CD14-positive monocyte (primary cell): ENCODE results near the gene TMA7B. TPM values are rescaled to one million over a fixed set of nuclear protein-coding genes. Genes with fewer than 3 reads are reported as not detected.

Experiments
- DNase-seq, 3 donors: peaks; one replicate each; pipeline ENCODE4 v3.0.0-alpha.2; 2011 to 2022
- H2AFZ ChIP-seq: 2 replicates; pipeline ENCODE4 v1.6.0; 2012; ENCODE audit warnings: mild to moderate bottlenecking, low read depth, low read length, inconsistent platforms; ENCODE audit not compliant: insufficient read depth, poor library complexity, severe bottlenecking
- H3K27ac ChIP-seq, 2 donors: 1 replicate in 1 of 2; 2 replicates in 1 of 2; pipeline ENCODE4 v1.5.1; 2012 to 2013; ENCODE audit warnings: low read length in 2 of 2, control low read depth in 1 of 2, inconsistent platforms in 1 of 2, low read depth in 1 of 2, mild to moderate bottlenecking in 1 of 2
- H3K27me3 ChIP-seq, 2 donors: one replicate each; pipeline versions ENCODE4 v1.6.0 to v1.6.1; 2011 to 2013; ENCODE audit warnings: low read length in 2 of 2; ENCODE audit not compliant: control insufficient read depth in 2 of 2, insufficient read depth in 2 of 2
- H3K36me3 ChIP-seq, 2 donors: replicated peaks in 1 of 2; 1 replicate in 1 of 2; 2 replicates in 1 of 2; pipeline versions ENCODE4 v1.5.1 to v1.6.1; 2012 to 2013; ENCODE audit warnings: low read length in 2 of 2, control low read depth in 1 of 2, inconsistent platforms in 1 of 2, mild to moderate bottlenecking in 1 of 2; ENCODE audit not compliant: insufficient read depth in 2 of 2, control insufficient read depth in 1 of 2
- H3K4me1 ChIP-seq, 2 donors: 1 replicate in 1 of 2; 2 replicates in 1 of 2; pipeline versions ENCODE4 v1.5.1 to v1.6.1; 2012 to 2013; ENCODE audit warnings: low read length in 2 of 2, control low read depth in 1 of 2, inconsistent platforms in 1 of 2, mild to moderate bottlenecking in 1 of 2, moderate library complexity in 1 of 2; ENCODE audit not compliant: insufficient read depth in 2 of 2, control insufficient read depth in 1 of 2
- H3K4me2 ChIP-seq: replicated peaks from 2 replicates; pipeline ENCODE3; 2012; ENCODE audit warnings: low read length, moderate library complexity, mild to moderate bottlenecking; ENCODE audit not compliant: poor library complexity, severe bottlenecking; ENCODE audit errors: extremely low read depth
- H3K4me3 ChIP-seq, 3 experiments: fragments of 200-600 bp in 1 of 3; sonication (generic) in 1 of 3; replicated peaks in 1 of 3; 1 replicate in 2 of 3; 2 replicates in 1 of 3; pipeline ENCODE4 v1.5.1; 2011 to 2013; ENCODE audit warnings: low read length in 3 of 3, mild to moderate bottlenecking in 3 of 3, control low read depth in 2 of 3, low read depth in 2 of 3, inconsistent platforms in 1 of 3, moderate library complexity in 1 of 3
- H3K79me2 ChIP-seq: 2 replicates; pipeline ENCODE4 v1.6.0; 2012; ENCODE audit warnings: mild to moderate bottlenecking, control low read depth, inconsistent platforms, low read length, moderate library complexity; ENCODE audit not compliant: insufficient read depth
- H3K9ac ChIP-seq: 2 replicates; pipeline ENCODE4 v1.6.0; 2017; ENCODE audit warnings: low read length, mild to moderate bottlenecking; ENCODE audit not compliant: insufficient read depth, poor library complexity, severe bottlenecking
- H3K9me3 ChIP-seq, 2 donors: replicated peaks in 1 of 2; 1 replicate in 1 of 2; 2 replicates in 1 of 2; pipeline versions ENCODE4 v1.5.1 to v1.6.1; 2012 to 2013; ENCODE audit warnings: low read length in 2 of 2, control low read depth in 1 of 2; ENCODE audit not compliant: control insufficient read depth in 1 of 2, insufficient read depth in 1 of 2
- H4K20me1 ChIP-seq: 2 replicates; pipeline ENCODE4 v1.6.0; 2012; ENCODE audit warnings: mild to moderate bottlenecking, low read length, control low read depth, moderate library complexity; ENCODE audit not compliant: insufficient read depth
- H3K27ac Mint-ChIP-seq, 7 donors: one replicate each; pipeline ENCODE4 v1.8.0; 2020; ENCODE audit warnings: mild to moderate bottlenecking in 7 of 7, mixed read lengths in 7 of 7, moderate library complexity in 6 of 7, inconsistent platforms in 2 of 7
- H3K27me3 Mint-ChIP-seq, 3 donors: one replicate each; pipeline ENCODE4 v1.8.0; 2021 to 2022; ENCODE audit warnings: low read depth in 3 of 3, mild to moderate bottlenecking in 3 of 3, mixed read lengths in 3 of 3, moderate library complexity in 3 of 3, inconsistent platforms in 1 of 3
- H3K36me3 Mint-ChIP-seq, 2 donors: one replicate each; pipeline ENCODE4 v1.8.0; 2020; ENCODE audit warnings: mixed read lengths in 2 of 2, inconsistent platforms in 1 of 2, mild to moderate bottlenecking in 1 of 2
- H3K4me1 Mint-ChIP-seq: one replicate; pipeline ENCODE4 v1.8.0; 2020; ENCODE audit warnings: mild to moderate bottlenecking, mixed read lengths
- H3K4me3 Mint-ChIP-seq, 2 donors: one replicate each; pipeline ENCODE4 v1.8.0; 2020; ENCODE audit warnings: mild to moderate bottlenecking in 2 of 2, mixed read lengths in 2 of 2, moderate library complexity in 1 of 2
- H3K9me3 Mint-ChIP-seq, 7 donors: one replicate each; pipeline ENCODE4 v1.8.0; 2020 to 2022; ENCODE audit warnings: mixed read lengths in 7 of 7, mild to moderate bottlenecking in 6 of 7, moderate library complexity in 6 of 7, inconsistent platforms in 2 of 7
- CTCF ChIP-seq: fragments of 200-600 bp; IDR thresholded peaks from one replicate; pipeline ENCODE4 v1.8.0; 2022; ENCODE audit warnings: antibody characterized with exemption, mild to moderate bottlenecking
- WGBS: methylation state at CpG from one replicate; pipeline ENCODE4 v1.1.5; 2013; ENCODE audit warnings: missing lambda C conversion rate; ENCODE audit not compliant: insufficient coverage; 5-methylcytosine and 5-hydroxymethylcytosine counted together
- intact Hi-C, 2 donors: fragments of 100-400 bp; cut with micrococcal nuclease; formaldehyde crosslinking; loops; one replicate each; pipeline versions ENCODE4 v1.15.0 to v1.15.1; 2023
- polyA plus RNA-seq, 3 donors: library from polyadenylated mRNA; depleted of rRNA in 1 of 3; unstranded in 2 of 3; stranded (reverse) in 1 of 3; fragments of 300-500 nt in 2 of 3; fragments of >200 nt in 1 of 3; fragmentation: Illumina TruSeq in 2 of 3; gene quantifications; 1 replicate in 2 of 3; 2 replicates in 1 of 3; pipeline ENCODE4 v1.2.3, GENCODE V29; 2012 to 2021

TMA7B gene
- polyA plus RNA-seq, 3 donors, result 0.13 TPM; not detected in 2

GRCh38 chr22:39943337-39943736, 16.9 kb upstream of the TMA7B start:
- Mint-ChIP-seq H3K27ac (peak overlapping the region in 2 of 7 donors; percentile 42 to 52), H3K4me1 (peaks cover 27% of the 10 kb centered on the region), H3K36me3 (no peaks in the 10 kb centered on the region), H3K4me3 (no peak overlapping the region), H3K27me3 (peaks cover under 1 to 20% (median 2%) of the 10 kb centered on the region in 3 donors), H3K9me3 (peaks cover 0 to 2% (median 0%) of the 10 kb centered on the region in 7 donors)
- TF ChIP-seq CTCF, result no peak
- H3K9me3 ChIP-seq, result no peaks in the 10 kb centered on the region
- H3K4me2 ChIP-seq, result no peak overlapping the region
- no peak overlapping the region for H3K27ac ChIP-seq
- H3K9ac ChIP-seq, result no peak overlapping the region
- H3K4me1 ChIP-seq, result peaks cover 23 to 32% of the 10 kb centered on the region in 2 donors
- H4K20me1 ChIP-seq, result no peaks in the 10 kb centered on the region
- no peak overlapping the region for H3K4me3 ChIP-seq
- no peak overlapping the region for H2AFZ ChIP-seq
- WGBS, result 100% methylated on average over 2 of the region's 5 CpGs
- intact Hi-C loops, result no loop called here
- no peak for DNase-seq
- H3K27me3 ChIP-seq, result peaks cover 0 to 2% of the 10 kb centered on the region in 2 donors
- no peaks in the 10 kb centered on the region for H3K79me2 ChIP-seq
- no peaks in the 10 kb centered on the region for H3K36me3 ChIP-seq

- intact Hi-C loops, result no loop called here
- no peak overlapping the region for H2AFZ ChIP-seq
- peaks cover 0 to 2% (median 0%) of the 10 kb centered on the region in 7 donors for H3K9me3 Mint-ChIP-seq
- DNase-seq, result no peak
- H4K20me1 ChIP-seq, result no peaks in the 10 kb centered on the region
- H3K27me3 Mint-ChIP-seq, result peaks cover 7 to 25% (median 9%) of the 10 kb centered on the region in 3 donors
- peaks cover 6 to 7% of the 10 kb centered on the region in 2 donors for H3K27me3 ChIP-seq
- no peak overlapping the region for H3K27ac Mint-ChIP-seq
- peaks cover 27% of the 10 kb centered on the region for H3K4me1 Mint-ChIP-seq
- no peak overlapping the region for H3K27ac ChIP-seq
- 92% methylated on average over 7 of the region's 11 CpGs for WGBS
- H3K4me2 ChIP-seq, result no peak overlapping the region
- H3K4me3 ChIP-seq, result no peak overlapping the region
- peaks cover 23 to 32% of the 10 kb centered on the region in 2 donors for H3K4me1 ChIP-seq
- no peaks in the 10 kb centered on the region for H3K79me2 ChIP-seq
- no peak overlapping the region for H3K4me3 Mint-ChIP-seq
- no peaks in the 10 kb centered on the region for H3K9me3 ChIP-seq
- no peak overlapping the region for H3K9ac ChIP-seq
- H3K36me3 Mint-ChIP-seq, result peaks cover 0 to 4% of the 10 kb centered on the region in 2 donors
- no peaks in the 10 kb centered on the region for H3K36me3 ChIP-seq
- no peak for TF ChIP-seq CTCF
These were observed 16.0 kb upstream of the TMA7B start for GRCh38 chr22:39943953-39944872.
